Spinal cord (tissue), 10 donors: ENCODE results near the gene PRKACG. TPM values are rescaled to one million over a fixed set of nuclear protein-coding genes. Genes with fewer than 3 reads are reported as not detected.
"Not testable (repeated sequence)": the region's sequence is repeated elsewhere in the genome, so short reads cannot be mapped to it uniquely, and the experiment has no call there.

Experiments
- DNase-seq, 6 donors: peaks; one replicate each; pipeline versions ENCODE4 v3.0.0 to v3.0.0-alpha.2; 2013 to 2015; ENCODE audit warnings: low spot score in 6 of 6, low read depth in 4 of 6
- H3K27ac ChIP-seq: one replicate; pipeline ENCODE4 v1.5.1; 2013; ENCODE audit warnings: low read depth, low read length, control low read depth
- H3K27me3 ChIP-seq: one replicate; pipeline ENCODE4 v1.6.1; 2013; ENCODE audit warnings: low read length; ENCODE audit not compliant: control insufficient read depth, insufficient read depth
- H3K36me3 ChIP-seq: one replicate; pipeline ENCODE4 v1.6.1; 2013; ENCODE audit warnings: low read length; ENCODE audit not compliant: control insufficient read depth, insufficient read depth
- H3K4me1 ChIP-seq: one replicate; pipeline ENCODE4 v1.6.1; 2013; ENCODE audit warnings: low read length; ENCODE audit not compliant: control insufficient read depth, insufficient read depth
- H3K4me3 ChIP-seq: one replicate; pipeline ENCODE4 v1.5.1; 2013; ENCODE audit warnings: low read depth, low read length, control low read depth
- H3K9me3 ChIP-seq: one replicate; pipeline ENCODE4 v1.6.1; 2013; ENCODE audit warnings: low read length; ENCODE audit not compliant: control insufficient read depth, insufficient read depth
- WGBS: methylation state at CpG from one replicate; pipeline ENCODE4 v1.1.5; 2013; ENCODE audit warnings: missing lambda C conversion rate; ENCODE audit not compliant: insufficient coverage; 5-methylcytosine and 5-hydroxymethylcytosine counted together
- polyA plus RNA-seq, 2 donors: library from polyadenylated mRNA; unstranded; fragments of 120-200 nt; gene quantifications; one replicate each; pipeline ENCODE4 v1.2.1, GENCODE V29; 2013; ENCODE audit not compliant: insufficient read length in 2 of 2
- total RNA-seq, 2 donors: library from RNA; depleted of rRNA in 1 of 2; stranded (reverse); fragments of 120-200 nt in 1 of 2; fragments of >200 nt in 1 of 2; gene quantifications; one replicate each; pipeline versions ENCODE4 v1.2.3 to v1.2.4, GENCODE V29; 2013 to 2014
- donor health status: healthy.

Gene PRKACG
- total and polyA plus RNA-seq, 4 donors = 0.11 TPM; not detected in 3

DNA sequence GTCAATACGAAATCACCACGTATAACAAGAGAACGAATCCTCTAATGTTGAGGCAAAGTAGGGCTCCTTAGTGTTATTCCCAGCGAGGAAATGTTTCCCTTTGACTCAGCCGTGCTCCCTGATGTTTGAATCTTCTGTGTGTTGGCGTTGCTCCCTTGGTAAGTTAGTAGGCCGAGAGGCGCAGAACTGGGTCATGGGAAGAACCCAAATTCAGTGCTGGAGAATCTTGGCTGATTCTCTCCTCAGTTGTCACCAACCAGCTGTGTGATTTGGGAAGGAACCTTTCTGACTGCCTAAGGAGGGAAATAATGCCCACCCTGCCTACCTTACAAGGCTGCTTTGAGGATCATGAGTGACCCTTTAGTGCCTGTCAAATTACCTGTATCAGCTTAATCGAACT lies 22.5 kb downstream of the PRKACG start:
- no peaks in the 10 kb centered on the region for H3K9me3 ChIP-seq
- H3K4me1 ChIP-seq = no peaks in the 10 kb centered on the region
- no peak for DNase-seq
- H3K27ac ChIP-seq = no peak overlapping the region
- WGBS = 71% methylated on average over 6 of the region's 9 CpGs
- no peak overlapping the region for H3K4me3 ChIP-seq
- no peaks in the 10 kb centered on the region for H3K27me3 ChIP-seq
- H3K36me3 ChIP-seq = no peaks in the 10 kb centered on the region

DNA sequence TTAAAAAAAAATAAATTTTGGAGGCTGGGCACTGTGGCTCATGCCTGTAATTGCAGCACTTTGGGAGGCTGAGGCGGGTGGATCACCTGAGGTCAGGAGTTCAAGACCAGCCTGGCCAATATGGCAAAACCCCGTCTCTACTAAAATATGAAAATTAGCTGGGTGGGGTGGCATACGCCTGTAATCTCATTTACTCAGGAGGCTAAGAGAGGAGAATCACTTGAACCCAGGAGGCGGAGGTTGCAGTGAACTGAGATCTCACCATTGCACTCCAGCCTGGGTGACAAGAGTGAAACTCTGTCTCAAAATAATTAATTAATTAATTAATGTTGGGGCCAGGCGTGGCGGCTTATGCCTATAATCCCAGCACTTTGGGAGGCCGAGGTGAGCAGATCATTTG lies 27.0 kb downstream of the PRKACG start:
- not testable (repeated sequence) for H3K36me3 ChIP-seq, H3K4me3 ChIP-seq, H3K9me3 ChIP-seq, H3K4me1 ChIP-seq, H3K27ac ChIP-seq, H3K27me3 ChIP-seq, DNase-seq
- WGBS = 94% methylated on average over 6 of the region's 7 CpGs

DNA sequence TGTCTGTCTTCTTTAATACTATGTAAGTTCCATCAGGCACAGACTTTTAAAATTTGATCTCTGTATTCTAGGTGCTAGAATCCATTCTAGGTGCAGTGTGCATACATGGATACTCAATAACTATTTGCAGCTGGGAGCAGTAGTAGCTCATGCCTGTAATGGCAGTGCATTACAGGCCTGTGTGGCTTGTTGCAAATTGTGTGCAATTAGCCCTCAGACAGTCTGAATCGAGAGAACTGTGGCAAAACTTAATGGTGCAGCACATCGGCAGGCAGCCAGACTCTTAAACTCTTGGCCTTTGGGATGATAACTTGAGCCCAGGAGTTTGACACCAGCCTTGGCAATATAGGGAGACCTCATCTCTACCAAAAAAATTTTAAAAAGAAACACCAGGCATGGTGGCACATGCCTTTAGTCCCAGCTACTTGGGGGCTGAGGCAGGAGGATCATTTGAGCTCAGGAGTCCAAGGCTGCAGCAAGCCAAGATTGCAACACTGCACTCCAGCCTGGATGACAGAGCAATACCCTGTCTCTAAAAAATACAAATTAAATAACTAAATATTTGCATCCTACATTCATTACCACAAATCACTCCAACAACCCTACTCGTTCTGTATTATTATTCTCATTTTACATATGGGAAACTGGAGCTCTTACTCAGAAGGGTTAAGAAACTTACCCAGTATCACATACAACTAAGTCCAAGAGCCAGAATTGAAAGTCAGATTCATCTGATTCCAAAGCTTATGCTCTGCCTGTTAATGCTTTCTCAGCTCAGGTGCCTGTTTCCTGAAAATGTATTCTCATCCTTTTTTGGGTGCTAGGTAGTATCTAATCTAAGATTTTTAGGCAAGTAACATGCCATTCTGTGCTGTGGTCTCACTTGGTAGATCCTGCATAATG lies 30.1 kb downstream of the PRKACG start:
- Histone ChIP-seq H3K4me1 (peaks cover 8% of the 10 kb centered on the region), H3K4me3 (no peak overlapping the region), H3K9me3 (no peaks in the 10 kb centered on the region), H3K27me3 (no peaks in the 10 kb centered on the region), H3K36me3 (no peaks in the 10 kb centered on the region), H3K27ac (no peak overlapping the region)
- DNase-seq = peak in 1 of 6 donors; percentile 54
- 56% methylated on average over 2 of the region's 3 CpGs for WGBS

DNA sequence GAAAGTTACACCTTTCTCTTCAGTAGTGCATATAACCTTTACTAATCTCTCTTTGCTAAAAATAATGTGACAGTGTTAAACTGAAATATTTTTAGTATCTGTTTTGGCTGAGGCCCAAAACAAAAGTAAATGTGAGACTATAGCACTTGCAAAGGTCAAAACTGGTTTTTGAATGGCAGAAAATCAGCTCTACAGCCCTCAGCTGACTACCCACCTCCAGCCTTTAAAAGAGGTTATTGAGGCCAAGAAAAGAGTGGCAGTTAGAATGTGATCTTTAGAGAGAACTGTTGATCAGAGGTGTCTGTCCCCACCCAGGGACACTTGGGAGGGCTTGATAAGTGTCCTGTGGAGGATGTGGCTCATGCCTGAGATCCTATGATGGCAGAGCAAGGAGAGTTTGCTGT lies 30.9 kb downstream of the PRKACG start:
- Histone ChIP-seq H3K27me3 (no peaks in the 10 kb centered on the region), H3K27ac (no peak overlapping the region), H3K4me3 (no peak overlapping the region), H3K4me1 (peaks cover 8% of the 10 kb centered on the region), H3K36me3 (no peaks in the 10 kb centered on the region), H3K9me3 (no peaks in the 10 kb centered on the region)
- no peak for DNase-seq

DNA sequence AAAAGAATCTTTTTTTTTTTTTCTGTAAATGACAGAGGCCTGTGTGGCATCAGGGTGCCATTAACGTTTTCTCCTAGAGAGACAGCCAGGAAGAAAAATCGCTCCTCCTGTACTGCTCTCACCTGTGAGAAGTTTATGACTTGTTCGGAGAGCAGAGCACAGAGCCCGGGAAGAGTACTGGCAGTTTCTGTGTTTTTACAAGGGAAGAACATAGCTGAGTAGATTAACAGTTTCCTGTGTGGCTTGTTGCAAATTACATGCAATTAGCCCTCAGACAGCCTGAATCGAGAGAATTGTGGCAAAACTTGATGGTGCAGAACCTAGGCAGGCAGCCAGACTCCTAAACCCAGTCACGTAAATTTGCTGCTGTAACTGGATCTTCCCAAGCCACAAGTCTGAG lies 32.1 kb downstream of the PRKACG start:
- peak in 3 of 6 donors; percentile 23 to 89 (median 60) for DNase-seq
- H3K4me3 ChIP-seq = no peak overlapping the region
- WGBS = 12% methylated on average over 6 of the region's 6 CpGs
- no peak overlapping the region for H3K27ac ChIP-seq
- H3K9me3 ChIP-seq = no peaks in the 10 kb centered on the region
- peaks cover 8% of the 10 kb centered on the region for H3K4me1 ChIP-seq
- H3K36me3 ChIP-seq = no peaks in the 10 kb centered on the region
- H3K27me3 ChIP-seq = no peaks in the 10 kb centered on the region

DNA sequence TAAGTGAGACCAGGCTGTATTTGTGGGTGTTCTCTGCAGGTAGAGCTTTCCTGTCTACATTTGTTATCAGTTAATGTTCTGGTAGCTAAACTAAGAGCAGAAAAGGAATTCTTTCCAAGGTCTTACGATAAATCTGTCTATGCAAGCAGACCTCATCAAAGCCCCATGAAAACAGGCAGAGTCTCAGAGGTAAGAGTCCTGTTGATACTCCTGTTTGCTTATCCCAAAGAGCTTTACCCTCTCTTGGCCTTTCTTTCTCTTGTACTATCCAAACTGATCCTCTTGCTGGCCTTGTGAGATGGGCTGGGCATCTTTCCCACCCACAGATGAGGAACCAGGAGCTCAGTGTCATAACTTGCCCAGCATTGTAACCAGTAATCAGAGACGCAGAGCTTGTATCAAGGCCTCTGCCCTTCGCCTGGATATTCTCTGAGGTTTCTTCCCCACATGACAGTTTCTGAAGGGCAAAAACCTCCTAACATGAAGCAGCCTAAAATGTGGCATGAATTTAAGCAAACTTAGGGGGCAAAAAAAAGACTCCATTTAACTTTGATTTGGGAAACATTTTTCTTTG lies 33.5 kb downstream of the PRKACG start:
- no peaks in the 10 kb centered on the region for H3K36me3 ChIP-seq
- DNase-seq = no peak
- no peak overlapping the region for H3K27ac ChIP-seq
- WGBS = 100% methylated on average over 2 of the region's 3 CpGs
- H3K9me3 ChIP-seq = no peaks in the 10 kb centered on the region
- no peaks in the 10 kb centered on the region for H3K27me3 ChIP-seq
- H3K4me1 ChIP-seq = peaks cover 8% of the 10 kb centered on the region
- no peak overlapping the region for H3K4me3 ChIP-seq

DNA sequence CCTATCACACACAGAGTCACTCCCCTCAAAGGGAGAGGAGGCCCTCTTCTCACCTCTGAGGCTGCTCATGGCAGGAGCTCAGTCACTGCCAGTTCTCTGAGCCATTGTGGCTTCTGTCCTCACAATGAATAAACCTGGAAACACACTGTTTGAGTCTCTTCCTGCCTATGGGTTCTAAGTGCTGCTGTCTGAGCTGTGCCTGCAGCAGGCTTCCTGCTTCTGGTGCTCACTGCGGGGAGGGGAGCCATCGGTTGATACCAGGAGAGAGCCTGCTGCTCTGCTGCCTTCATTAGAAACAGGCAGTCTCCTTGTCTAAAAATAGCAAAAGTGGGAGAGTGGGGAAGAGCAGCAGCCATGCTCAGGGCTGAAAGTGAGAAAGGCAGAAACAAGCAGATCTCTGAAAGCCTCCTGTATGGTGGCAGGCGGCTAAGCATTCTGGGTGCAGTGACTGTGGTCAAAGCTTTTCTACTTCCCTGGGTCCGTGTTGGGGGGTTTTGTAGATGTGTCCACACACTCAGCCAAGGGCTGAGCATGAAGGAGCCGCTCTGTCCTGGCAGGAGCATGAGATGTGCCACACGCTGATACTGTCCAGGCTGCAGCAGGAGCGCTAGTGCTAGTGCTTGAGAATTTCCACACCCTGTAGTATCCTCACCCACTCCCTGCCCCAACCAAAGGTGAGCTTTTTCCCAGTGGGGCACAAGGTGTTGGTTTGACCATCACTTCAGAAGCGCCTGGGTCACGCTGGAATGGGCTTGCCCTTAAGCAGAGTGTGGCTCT lies 34.2 kb downstream of the PRKACG start:
- Histone ChIP-seq H3K4me3 (no peak overlapping the region), H3K36me3 (no peaks in the 10 kb centered on the region), H3K27ac (no peak overlapping the region), H3K4me1 (peaks cover 8% of the 10 kb centered on the region), H3K27me3 (no peaks in the 10 kb centered on the region), H3K9me3 (no peaks in the 10 kb centered on the region)
- WGBS = 71% methylated on average over 7 of the region's 9 CpGs
- peak in 1 of 6 donors; percentile 58 for DNase-seq

DNA sequence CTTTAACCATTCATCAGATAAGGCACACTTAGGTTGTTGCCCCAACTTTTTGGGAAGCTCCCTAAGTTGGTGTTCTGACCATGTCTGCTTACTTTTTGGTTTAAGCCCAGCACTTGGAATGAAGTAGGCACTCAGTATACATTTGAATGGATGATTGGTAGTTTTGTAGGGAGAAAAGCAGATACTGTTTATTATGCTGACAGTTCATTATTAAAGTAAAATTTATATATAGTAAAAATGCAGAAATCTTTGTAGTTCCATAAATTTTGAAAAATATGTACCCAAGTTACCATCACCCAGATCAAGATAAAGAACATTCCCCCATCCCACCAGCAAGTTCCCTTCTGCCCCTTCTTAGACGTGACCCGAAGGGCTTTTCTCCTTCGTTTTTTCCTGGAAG lies 35.4 kb downstream of the PRKACG start:
- Histone ChIP-seq H3K27ac (no peak overlapping the region), H3K9me3 (no peaks in the 10 kb centered on the region), H3K36me3 (no peaks in the 10 kb centered on the region), H3K27me3 (no peaks in the 10 kb centered on the region), H3K4me1 (peaks cover 8% of the 10 kb centered on the region), H3K4me3 (no peak overlapping the region)
- WGBS = 100% methylated on average over 1 of the region's 3 CpGs
- no peak for DNase-seq

DNA sequence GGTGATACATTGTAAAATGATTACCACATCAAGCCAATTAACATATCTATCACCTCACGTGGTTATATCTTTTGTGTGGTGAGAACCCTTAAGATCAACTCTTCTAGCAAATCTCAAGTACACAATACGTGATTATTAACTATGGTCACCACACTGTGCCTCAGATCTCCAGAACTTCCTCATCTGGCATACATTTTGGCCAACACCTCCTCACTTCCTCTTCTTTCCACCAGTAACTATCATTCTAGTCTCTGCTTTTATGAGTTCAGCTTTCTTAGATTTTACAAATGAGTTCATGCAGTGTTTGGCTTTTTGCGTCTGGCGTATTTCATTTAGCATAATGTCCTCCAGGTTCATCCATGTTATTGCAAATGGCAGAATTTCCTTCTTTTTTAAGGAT lies 35.8 kb downstream of the PRKACG start:
- Histone ChIP-seq H3K27me3 (no peaks in the 10 kb centered on the region), H3K9me3 (no peaks in the 10 kb centered on the region), H3K36me3 (no peaks in the 10 kb centered on the region), H3K4me3 (no peak overlapping the region), H3K4me1 (peaks cover 8% of the 10 kb centered on the region), H3K27ac (no peak overlapping the region)
- DNase-seq = no peak
- WGBS = 100% methylated on average over 1 of the region's 4 CpGs
